SK-N-MC (cell line): ENCODE data around the gene MOXD1.

ENCODE experiments used
- FOXP2 ChIP-seq: optimal IDR thresholded peaks from 2 replicates; pipeline ENCODE3; 2011; ENCODE audit warnings: mild to moderate bottlenecking, moderate library complexity; ENCODE audit not compliant: insufficient read depth; ENCODE audit errors: extremely low read length, control extremely low read depth
- POLR2AphosphoS5 ChIP-seq: IDR thresholded peaks from 2 replicates; pipeline ENCODE4 v1.6.1; 2012; ENCODE audit warnings: mild to moderate bottlenecking, low read depth, low read length, borderline replicate concordance

DNA sequence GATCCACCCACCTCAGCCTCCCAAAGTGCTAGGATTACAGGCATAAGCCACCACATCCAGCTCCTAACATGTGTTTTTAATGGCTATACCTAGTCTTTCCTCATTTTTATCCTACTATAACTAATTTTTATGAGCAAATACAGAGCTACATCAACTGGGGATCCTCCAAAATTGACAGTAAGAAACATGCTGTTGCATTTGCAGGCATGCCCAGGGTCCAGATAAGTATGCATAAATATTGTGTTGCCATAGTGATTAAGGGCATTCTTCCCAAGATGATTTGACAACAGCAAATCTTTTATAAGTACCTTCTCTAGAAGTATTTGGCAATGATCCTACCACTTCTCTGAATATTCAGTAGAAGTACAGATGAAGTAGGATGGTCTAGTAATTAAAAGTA, 41.9 kb upstream of the MOXD1 start:
- TF ChIP-seq POLR2AphosphoS5 (no peak), FOXP2 (no peak)
